ENCODE measurements around the gene DNAJA2. TPM values are rescaled to one million over a fixed set of nuclear protein-coding genes. Genes with fewer than 3 reads are reported as not detected.
"Not testable (repeated sequence)": the region's sequence is repeated elsewhere in the genome, so short reads cannot be mapped to it uniquely, and the experiment has no call there.

DNAJA2 gene
- total and polyA plus RNA-seq, 2 donors (not counting 3 experiments of a cell fraction or from before 2014, with no cell fraction given) = 6.4 to 61.4 TPM

DNA sequence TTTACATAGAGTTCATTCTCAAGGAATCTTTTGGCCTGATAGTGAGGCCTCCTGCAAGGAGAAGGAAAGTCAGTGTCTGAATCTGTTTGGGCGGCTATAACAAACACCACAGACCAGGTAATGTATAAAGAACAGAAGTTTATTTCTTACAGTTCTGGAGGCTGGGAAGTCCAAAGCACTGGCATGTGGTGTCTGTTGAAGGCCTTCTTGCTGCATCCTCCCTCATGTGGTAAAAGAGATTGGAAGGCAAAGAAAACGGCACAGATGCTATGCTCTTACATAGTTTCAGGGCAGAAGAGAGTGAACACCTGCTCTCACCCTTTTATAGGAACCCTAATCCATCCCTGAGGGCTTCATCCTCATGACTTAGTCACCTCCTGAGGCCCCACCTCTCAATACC, 31.2 kb upstream of the DNAJA2 start:
- no peaks in the 10 kb centered on the region for H4K20me1 ChIP-seq (replicated peaks; ENCODE audit: control insufficient read depth, extremely low read depth, insufficient read depth, low read length)
- no peaks in the 10 kb centered on the region for H3K9me3 ChIP-seq (replicated peaks; ENCODE audit: control insufficient read depth, insufficient read depth, low read length)
- no peak overlapping the region for H2AFZ ChIP-seq (ENCODE audit: low read depth, low read length)
- no peak for TF ChIP-seq POLR2AphosphoS5 (IDR thresholded peaks at IDR 0.05; ENCODE audit: insufficient read depth, low read depth, low read length)
- TF ChIP-seq FOS (IDR thresholded peaks at IDR 0.05; ENCODE audit: borderline replicate concordance, insufficient read depth, low read length) = no peak
- no peak for TF ChIP-seq EZH2 (IDR thresholded peaks at IDR 0.05; ENCODE audit: borderline replicate concordance, low read depth, low read length, severe bottlenecking)
- TF ChIP-seq MYC (IDR thresholded peaks at IDR 0.05; ENCODE audit: low read depth, low read length) = no peak
- no peak for TF ChIP-seq GATA2 (IDR thresholded peaks at IDR 0.05; ENCODE audit: insufficient read depth, insufficient read length, low read depth, low read length)
- TF ChIP-seq, protein P1, sequence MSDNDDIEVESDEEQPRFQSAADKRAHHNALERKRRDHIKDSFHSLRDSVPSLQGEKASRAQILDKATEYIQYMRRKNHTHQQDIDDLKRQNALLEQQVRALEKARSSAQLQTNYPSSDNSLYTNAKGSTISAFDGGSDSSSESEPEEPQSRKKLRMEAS (IDR thresholded peaks at IDR 0.05; ENCODE audit: insufficient read depth, insufficient read length) = no peak
- TF ChIP-seq JUN (IDR thresholded peaks at IDR 0.05; ENCODE audit: borderline replicate concordance, insufficient read depth, insufficient read length, low read depth) = no peak
- no peak for TF ChIP-seq POLR2A (IDR thresholded peaks at IDR 0.05; ENCODE audit: low read depth, low read length)
- TF ChIP-seq, protein P2, sequence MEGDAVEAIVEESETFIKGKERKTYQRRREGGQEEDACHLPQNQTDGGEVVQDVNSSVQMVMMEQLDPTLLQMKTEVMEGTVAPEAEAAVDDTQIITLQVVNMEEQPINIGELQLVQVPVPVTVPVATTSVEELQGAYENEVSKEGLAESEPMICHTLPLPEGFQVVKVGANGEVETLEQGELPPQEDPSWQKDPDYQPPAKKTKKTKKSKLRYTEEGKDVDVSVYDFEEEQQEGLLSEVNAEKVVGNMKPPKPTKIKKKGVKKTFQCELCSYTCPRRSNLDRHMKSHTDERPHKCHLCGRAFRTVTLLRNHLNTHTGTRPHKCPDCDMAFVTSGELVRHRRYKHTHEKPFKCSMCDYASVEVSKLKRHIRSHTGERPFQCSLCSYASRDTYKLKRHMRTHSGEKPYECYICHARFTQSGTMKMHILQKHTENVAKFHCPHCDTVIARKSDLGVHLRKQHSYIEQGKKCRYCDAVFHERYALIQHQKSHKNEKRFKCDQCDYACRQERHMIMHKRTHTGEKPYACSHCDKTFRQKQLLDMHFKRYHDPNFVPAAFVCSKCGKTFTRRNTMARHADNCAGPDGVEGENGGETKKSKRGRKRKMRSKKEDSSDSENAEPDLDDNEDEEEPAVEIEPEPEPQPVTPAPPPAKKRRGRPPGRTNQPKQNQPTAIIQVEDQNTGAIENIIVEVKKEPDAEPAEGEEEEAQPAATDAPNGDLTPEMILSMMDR (IDR thresholded peaks at IDR 0.05; ENCODE audit: extremely low read depth in 1 of 2, insufficient read depth in 1 of 2, low read depth in 1 of 2, low read length in 2 of 2) = no peak
- no peaks in the 10 kb centered on the region for H3K27me3 ChIP-seq (ENCODE audit: control insufficient read depth in 2 of 2, insufficient read depth in 2 of 2, low read length in 2 of 2)
- intact Hi-C loops (cut with micrococcal nuclease) = no loop called here
- ChIA-PET POLR2A (no interaction called here), CTCF (no interaction called here)
- no peak overlapping the region for H3K27ac ChIP-seq (ENCODE audit: insufficient read depth, low read depth, low read length)
- H3K4me1 ChIP-seq (ENCODE audit: control insufficient read depth, extremely low read depth, insufficient read depth, low read length) = peaks cover 7% of the 10 kb centered on the region
- H3K9me1 ChIP-seq (replicated peaks; ENCODE audit: control insufficient read depth, extremely low read depth, insufficient read depth, low read length) = no peaks in the 10 kb centered on the region
- DNase-seq (ENCODE audit: low read depth, low spot score) (no peak), FAIRE-seq (no peak)
- H3K4me2 ChIP-seq (ENCODE audit: insufficient read depth, low read length) = no peak overlapping the region
- H3K36me3 ChIP-seq (ENCODE audit: control insufficient read depth in 2 of 2, extremely low read depth in 1 of 2, insufficient read depth in 2 of 2, low read length in 2 of 2) = no peaks in the 10 kb centered on the region
- BruUV-seq (replicated peaks) = no TSS peak
- H3K79me2 ChIP-seq (ENCODE audit: control insufficient read depth, insufficient read depth, low read length) = no peaks in the 10 kb centered on the region
- dilution Hi-C loops (cut with MboI; ENCODE audit: extremely low pct_ligation_motif_present, low sequenced_read_pairs) = no loop called here
- H3K4me3 ChIP-seq (replicated peaks in 1 of 3; ENCODE audit: insufficient read depth in 1 of 3, low read depth in 1 of 3, low read length in 3 of 3) = no peak overlapping the region
- no peak overlapping the region for H3K9ac ChIP-seq (replicated peaks; ENCODE audit: extremely low read depth, insufficient read depth, low read length)

DNA sequence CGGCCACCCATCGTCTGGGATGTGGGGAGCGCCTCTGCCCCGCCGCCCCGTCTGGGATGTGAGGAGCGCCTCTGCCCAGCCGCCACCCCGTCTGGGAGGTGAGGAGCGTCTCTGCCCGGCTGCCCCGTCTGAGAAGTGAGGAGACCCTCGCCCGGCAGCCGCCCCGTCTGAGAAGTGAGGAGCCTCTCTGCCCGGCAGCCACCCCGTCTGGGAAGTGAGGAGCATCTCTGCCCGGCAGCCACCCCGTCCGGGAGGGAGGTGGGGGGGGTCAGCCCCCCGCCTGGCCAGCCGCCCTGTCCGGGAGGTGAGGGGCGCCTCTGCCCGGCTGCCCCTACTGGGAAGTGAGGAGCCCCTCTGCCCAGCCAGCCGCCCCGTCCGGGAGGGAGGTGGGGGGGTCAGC, 26.6 kb upstream of the DNAJA2 start:
- H3K79me2 ChIP-seq (ENCODE audit: control insufficient read depth, insufficient read depth, low read length); POLR2A ChIA-PET; DNase-seq (ENCODE audit: low read depth, low spot score); CTCF ChIA-PET; H3K4me3 ChIP-seq (replicated peaks in 1 of 3; ENCODE audit: insufficient read depth in 1 of 3, low read depth in 1 of 3, low read length in 3 of 3); H3K4me1 ChIP-seq (ENCODE audit: control insufficient read depth, extremely low read depth, insufficient read depth, low read length); intact Hi-C loops (cut with micrococcal nuclease); H3K9me1 ChIP-seq (replicated peaks; ENCODE audit: control insufficient read depth, extremely low read depth, insufficient read depth, low read length); H3K36me3 ChIP-seq (ENCODE audit: control insufficient read depth in 2 of 2, extremely low read depth in 1 of 2, insufficient read depth in 2 of 2, low read length in 2 of 2); BruUV-seq (replicated peaks); FAIRE-seq; H3K27ac ChIP-seq (ENCODE audit: insufficient read depth, low read depth, low read length); H3K9me3 ChIP-seq (replicated peaks; ENCODE audit: control insufficient read depth, insufficient read depth, low read length); H3K27me3 ChIP-seq (ENCODE audit: control insufficient read depth in 2 of 2, insufficient read depth in 2 of 2, low read length in 2 of 2); H2AFZ ChIP-seq (ENCODE audit: low read depth, low read length); dilution Hi-C loops (cut with MboI; ENCODE audit: extremely low pct_ligation_motif_present, low sequenced_read_pairs); H3K4me2 ChIP-seq (ENCODE audit: insufficient read depth, low read length); H4K20me1 ChIP-seq (replicated peaks; ENCODE audit: control insufficient read depth, extremely low read depth, insufficient read depth, low read length); H3K9ac ChIP-seq (replicated peaks; ENCODE audit: extremely low read depth, insufficient read depth, low read length): not testable (repeated sequence)
